Type B pancreatic cell (in vitro differentiated cells): ENCODE results near the gene GPSM3. TPM values are rescaled to one million over a fixed set of nuclear protein-coding genes. Genes with fewer than 3 reads are reported as not detected.

Source experiments
- DNase-seq: peaks from one replicate; pipeline ENCODE4 v3.0.0; 2021; ENCODE audit warnings: mixed read lengths; ENCODE audit not compliant: unreplicated experiment; ENCODE audit errors: extremely low spot score
- H3K27ac Mint-ChIP-seq: 2 replicates; pipeline ENCODE4 v1.8.0; 2021; ENCODE audit warnings: mild to moderate bottlenecking, mixed read lengths
- H3K27me3 Mint-ChIP-seq: 2 replicates; pipeline ENCODE4 v1.8.0; 2021; ENCODE audit warnings: mixed read lengths
- H3K36me3 Mint-ChIP-seq: 2 replicates; pipeline ENCODE4 v1.8.0; 2021; ENCODE audit warnings: mixed read lengths
- H3K4me1 Mint-ChIP-seq: one replicate; pipeline ENCODE4 v1.8.0; 2021; ENCODE audit warnings: mixed read lengths; ENCODE audit not compliant: unreplicated experiment
- H3K4me3 Mint-ChIP-seq: 2 replicates; pipeline ENCODE4 v1.8.0; 2021; ENCODE audit warnings: mild to moderate bottlenecking, mixed read lengths
- H3K9me3 Mint-ChIP-seq: 2 replicates; pipeline ENCODE4 v1.8.0; 2021; ENCODE audit warnings: mixed read lengths
- total RNA-seq: library from RNA; stranded (reverse); gene quantifications from 2 replicates; pipeline ENCODE4 v1.2.1, GENCODE V29; 2021; ENCODE audit warnings: low replicate concordance
- TF ChIP-seq, protein P1 (sequence below): fragments of 200-600 bp; sonication (generic); conservative IDR thresholded peaks from 2 replicates; pipeline ENCODE4 v1.5.0; 2021; ENCODE audit warnings: antibody characterized with exemption, mild to moderate bottlenecking

The GPSM3 gene
- total RNA-seq, 1 donor from 2014 or later = 3.3 TPM

DNA sequence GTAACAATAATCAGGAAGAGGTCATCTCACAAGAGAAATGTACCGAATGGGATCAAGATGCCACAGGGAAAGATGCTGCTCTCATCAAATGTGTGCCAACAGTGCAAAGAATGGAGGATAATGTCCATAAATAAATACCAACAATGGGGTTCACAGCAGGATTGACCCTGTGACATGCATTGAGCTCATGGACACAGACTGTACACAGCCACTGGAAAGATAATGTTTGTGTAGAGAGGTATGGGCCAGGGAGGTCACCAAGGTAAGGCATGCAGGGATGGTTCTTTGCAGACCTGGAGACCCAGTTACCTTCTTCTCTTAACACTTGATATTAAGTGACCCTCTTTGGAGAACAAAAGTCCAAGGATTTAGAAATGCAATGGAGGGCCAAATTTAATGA, 18.0 kb downstream of the GPSM3 start:
- Mint-ChIP-seq H3K36me3 (peaks cover 26% of the 10 kb centered on the region), H3K4me1 (peaks cover 43% of the 10 kb centered on the region), H3K27me3 (no peaks in the 10 kb centered on the region), H3K9me3 (no peaks in the 10 kb centered on the region), H3K27ac (no peak overlapping the region), H3K4me3 (peak overlapping the region; percentile 98)
- TF ChIP-seq, protein P1, sequence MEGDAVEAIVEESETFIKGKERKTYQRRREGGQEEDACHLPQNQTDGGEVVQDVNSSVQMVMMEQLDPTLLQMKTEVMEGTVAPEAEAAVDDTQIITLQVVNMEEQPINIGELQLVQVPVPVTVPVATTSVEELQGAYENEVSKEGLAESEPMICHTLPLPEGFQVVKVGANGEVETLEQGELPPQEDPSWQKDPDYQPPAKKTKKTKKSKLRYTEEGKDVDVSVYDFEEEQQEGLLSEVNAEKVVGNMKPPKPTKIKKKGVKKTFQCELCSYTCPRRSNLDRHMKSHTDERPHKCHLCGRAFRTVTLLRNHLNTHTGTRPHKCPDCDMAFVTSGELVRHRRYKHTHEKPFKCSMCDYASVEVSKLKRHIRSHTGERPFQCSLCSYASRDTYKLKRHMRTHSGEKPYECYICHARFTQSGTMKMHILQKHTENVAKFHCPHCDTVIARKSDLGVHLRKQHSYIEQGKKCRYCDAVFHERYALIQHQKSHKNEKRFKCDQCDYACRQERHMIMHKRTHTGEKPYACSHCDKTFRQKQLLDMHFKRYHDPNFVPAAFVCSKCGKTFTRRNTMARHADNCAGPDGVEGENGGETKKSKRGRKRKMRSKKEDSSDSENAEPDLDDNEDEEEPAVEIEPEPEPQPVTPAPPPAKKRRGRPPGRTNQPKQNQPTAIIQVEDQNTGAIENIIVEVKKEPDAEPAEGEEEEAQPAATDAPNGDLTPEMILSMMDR = no peak
- DNase-seq = no peak

DNA sequence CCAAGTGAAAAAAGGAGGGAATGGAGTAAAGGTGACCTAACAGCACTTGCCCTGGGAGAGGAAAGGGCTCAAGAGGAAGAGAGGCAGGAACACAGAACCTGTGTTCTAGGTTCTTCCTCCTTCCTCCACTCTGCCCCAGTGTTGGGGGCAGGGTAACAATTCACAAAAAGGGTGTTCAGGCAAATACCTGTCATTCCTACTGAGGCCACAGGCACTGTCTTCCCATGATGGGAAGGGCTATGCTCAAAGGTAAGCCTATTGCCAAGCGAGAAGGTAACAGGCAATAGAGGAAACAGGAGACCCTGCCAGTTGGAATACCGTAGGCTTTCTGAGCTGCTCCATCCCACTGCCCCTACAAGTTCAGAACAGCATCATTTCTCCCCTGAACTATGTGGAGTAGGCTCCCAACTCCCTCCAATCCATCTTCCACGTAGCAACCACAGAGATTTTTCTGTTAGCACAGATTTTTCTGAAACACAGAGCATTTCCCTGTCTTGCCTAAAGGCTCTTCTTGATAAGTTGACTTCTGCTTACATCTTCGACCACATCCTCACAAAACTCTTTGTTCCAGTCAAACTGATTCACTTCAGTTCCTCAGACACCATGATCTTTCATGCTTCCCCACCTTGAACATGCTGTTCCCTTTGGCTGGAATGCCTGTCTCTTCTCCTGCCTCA, 19.3 kb downstream of the GPSM3 start:
- no peaks in the 10 kb centered on the region for H3K27me3 Mint-ChIP-seq
- no peaks in the 10 kb centered on the region for H3K9me3 Mint-ChIP-seq
- H3K27ac Mint-ChIP-seq = peak overlapping the region; percentile 70
- peaks cover 31% of the 10 kb centered on the region for H3K4me1 Mint-ChIP-seq
- H3K36me3 Mint-ChIP-seq = peaks cover 21% of the 10 kb centered on the region
- peak overlapping the region; percentile 51 for H3K4me3 Mint-ChIP-seq
- no peak for DNase-seq
- TF ChIP-seq, protein P1 = no peak

DNA sequence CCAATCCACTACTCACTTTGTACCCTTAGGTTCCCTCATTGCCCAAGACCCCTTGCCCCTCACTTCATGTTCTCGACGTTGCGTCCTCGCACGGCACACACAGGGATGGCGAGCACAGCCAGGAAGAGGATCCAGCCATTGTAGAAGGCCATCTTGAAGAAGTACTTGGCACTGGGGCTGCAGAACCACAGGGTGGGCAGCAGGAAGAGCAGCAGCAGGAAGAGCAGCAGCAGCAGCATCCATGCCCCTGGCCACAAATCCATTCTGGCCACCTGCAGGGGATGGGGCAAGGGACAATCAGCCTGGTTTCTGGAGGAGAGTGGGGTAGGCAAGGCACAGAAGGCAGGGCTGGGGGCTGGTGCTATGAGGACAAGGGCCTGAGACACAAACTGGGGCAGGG, 21.2 kb downstream of the GPSM3 start:
- H3K9me3 Mint-ChIP-seq = no peaks in the 10 kb centered on the region
- H3K27me3 Mint-ChIP-seq = no peaks in the 10 kb centered on the region
- no peak for DNase-seq
- H3K27ac Mint-ChIP-seq = no peak overlapping the region
- TF ChIP-seq, protein P1 = no peak
- peaks cover 28% of the 10 kb centered on the region for H3K4me1 Mint-ChIP-seq
- H3K4me3 Mint-ChIP-seq = no peak overlapping the region
- H3K36me3 Mint-ChIP-seq = peaks cover 26% of the 10 kb centered on the region

DNA sequence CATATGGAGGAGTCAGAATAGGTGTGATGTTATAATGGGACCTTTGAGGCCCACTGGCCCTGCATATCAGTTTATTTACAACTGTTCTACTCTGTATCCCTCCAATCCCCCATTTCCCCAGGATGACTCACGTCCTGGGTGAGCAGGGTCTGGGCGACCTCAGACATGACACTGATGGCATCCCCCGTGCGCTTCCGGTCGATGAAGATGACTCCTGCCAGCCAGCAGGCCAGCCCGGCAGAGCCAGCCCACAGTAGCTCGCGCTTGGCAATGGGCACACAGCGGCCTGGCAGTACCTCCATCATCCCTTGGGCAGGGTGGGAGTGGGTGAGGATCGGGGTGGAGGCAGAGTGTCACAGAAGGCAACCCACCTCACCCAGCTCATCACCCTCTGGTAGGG, 22.1 kb downstream of the GPSM3 start:
- Mint-ChIP-seq H3K36me3 (peaks cover 31% of the 10 kb centered on the region), H3K27ac (no peak overlapping the region), H3K27me3 (no peaks in the 10 kb centered on the region), H3K4me1 (peaks cover 28% of the 10 kb centered on the region), H3K4me3 (no peak overlapping the region), H3K9me3 (no peaks in the 10 kb centered on the region)
- TF ChIP-seq, protein P1 = no peak
- no peak for DNase-seq

DNA sequence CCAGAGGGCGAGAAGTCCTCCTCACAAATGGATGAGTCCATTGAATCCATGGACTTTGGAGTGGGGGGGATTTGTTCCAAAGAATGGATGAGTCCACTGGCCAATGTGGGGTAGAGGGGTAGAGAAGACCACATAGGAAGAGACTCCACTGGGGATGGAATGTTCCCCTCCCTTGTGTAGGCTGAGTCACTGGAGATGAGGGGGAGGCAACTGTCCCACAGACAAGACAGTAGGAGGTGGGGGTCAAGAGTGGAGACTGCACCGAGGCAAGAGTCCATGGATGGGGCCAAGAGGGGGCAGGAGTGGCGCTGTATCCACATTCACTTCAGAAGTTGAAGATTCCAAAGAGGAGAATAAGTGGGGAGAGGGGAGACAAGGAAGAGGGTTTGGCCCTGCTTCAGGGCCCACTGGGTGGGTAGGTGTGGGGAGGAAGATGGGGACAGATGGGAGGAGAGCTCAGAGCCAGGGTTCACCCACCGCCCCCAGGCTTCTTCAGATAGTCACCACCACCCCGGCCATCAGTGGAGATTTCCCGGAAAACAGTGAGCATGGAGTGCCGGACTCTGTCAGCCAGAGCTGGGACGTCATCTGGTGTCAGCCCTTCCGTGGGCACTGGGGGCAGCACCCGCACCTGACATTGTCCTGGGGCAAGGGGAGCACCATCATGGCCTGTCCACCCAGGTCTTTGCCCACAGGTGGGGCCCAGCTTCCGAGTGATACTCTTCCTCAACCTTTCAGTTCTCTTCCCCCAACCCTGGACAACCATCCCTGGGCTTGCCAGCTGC, 23.4 kb downstream of the GPSM3 start:
- Mint-ChIP-seq H3K4me3 (no peak overlapping the region), H3K27me3 (no peaks in the 10 kb centered on the region), H3K36me3 (peaks cover 34% of the 10 kb centered on the region), H3K4me1 (peaks cover 23% of the 10 kb centered on the region), H3K9me3 (no peaks in the 10 kb centered on the region), H3K27ac (peak overlapping the region; percentile 61)
- no peak for DNase-seq
- TF ChIP-seq, protein P1 = no peak
